ENCODE results near the gene FBXL15. TPM values are rescaled to one million over a fixed set of nuclear protein-coding genes. Genes with fewer than 3 reads are reported as not detected.

FBXL15 gene
- total and polyA plus RNA-seq, 4 donors = 10.0 to 35.2 (median 24.3) TPM

DNA sequence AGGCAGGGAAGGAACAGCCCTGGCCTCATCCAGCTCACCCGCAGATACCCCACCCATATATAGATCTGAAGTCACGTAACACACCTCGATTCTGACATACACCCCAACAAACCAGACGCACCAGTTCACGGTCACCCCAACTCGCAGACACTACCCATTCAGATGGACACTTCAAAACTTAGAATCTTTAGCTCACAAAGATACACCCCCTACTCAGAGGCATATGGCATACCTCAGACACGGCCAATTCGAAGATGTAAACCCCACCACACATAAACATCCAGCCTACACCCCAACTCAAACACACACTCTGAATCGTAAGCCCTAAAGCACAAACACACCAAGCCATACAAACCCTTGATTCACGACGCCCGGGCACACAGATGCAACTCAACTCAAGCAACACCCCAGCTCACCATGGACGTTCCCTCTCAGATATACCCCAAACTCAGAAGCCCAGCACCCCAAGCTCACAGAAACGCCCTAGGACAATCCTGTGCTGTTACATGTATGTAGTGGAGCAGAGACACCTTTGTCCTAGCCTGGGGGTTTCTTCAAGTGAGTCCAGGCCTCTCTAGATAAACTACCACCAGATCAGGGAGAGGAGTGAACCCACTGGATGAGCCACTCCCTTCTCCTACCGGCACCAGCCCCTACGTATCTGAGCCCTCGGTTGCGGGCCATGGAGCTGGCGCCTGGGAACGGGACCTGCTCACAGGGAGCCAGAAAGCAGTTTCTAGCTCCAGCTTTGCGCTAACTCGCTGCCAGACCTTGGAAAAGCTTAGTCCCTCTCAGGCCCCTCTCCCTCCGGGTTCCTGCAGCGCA is 10.8 kb upstream of the FBXL15 start:
- Histone ChIP-seq H3K4me3 (ENCODE audit: low read depth, low read length) (peak overlapping the region; percentile 51), H3K4me1 (ENCODE audit: control insufficient read depth, insufficient read depth, low read length) (peaks cover 66% of the 10 kb centered on the region), H3K27ac (ENCODE audit: low read depth, low read length) (peak overlapping the region; percentile 79), H3K27me3 (ENCODE audit: control insufficient read depth, insufficient read depth, low read length) (peaks cover 7% of the 10 kb centered on the region), H3K9me3 (ENCODE audit: control insufficient read depth, insufficient read depth, low read length) (no peaks in the 10 kb centered on the region), H3K36me3 (ENCODE audit: control insufficient read depth, insufficient read depth, low read length) (peaks cover 38% of the 10 kb centered on the region)
- DNase-seq (ENCODE audit: low read depth in 4 of 6, low spot score in 6 of 6) = no peak
- 23% methylated on average over 19 of the region's 24 CpGs for WGBS (ENCODE audit: insufficient coverage)

DNA sequence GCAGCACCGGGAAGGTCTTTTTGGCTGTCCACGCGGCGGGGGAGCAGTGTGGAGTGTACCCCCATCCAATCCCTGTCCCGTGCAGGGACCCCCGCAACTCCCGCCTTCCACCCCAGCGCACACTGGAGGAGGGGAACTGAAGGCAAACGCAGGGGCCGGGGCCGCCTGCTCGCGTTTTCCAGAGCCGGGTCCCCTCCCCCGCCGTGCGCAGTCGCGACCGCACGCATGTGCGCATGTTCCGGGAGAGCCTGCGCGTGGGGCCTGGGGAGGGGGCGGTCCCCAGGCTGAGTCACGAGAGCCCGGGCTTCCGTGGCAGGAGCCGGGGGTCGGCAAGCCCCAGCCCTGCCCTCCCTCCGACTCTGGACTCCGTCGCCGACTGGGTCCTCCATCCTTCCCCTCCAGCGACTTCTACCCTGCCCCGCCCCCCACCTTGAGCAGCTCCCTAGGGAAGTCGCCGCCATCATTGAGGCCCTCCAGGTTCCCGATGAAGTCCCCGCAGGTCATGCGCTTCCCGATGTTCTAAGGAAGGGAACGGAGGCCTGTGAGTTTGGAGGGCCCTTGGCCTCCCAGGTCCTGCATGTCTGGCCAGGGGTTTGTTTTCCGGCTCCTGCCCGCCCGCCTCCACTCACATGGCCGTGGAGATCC is 10.1 kb upstream of the FBXL15 start:
- peak in 2 of 6 donors; percentile 91 to 94 for DNase-seq (ENCODE audit: low read depth in 4 of 6, low spot score in 6 of 6)
- peaks cover 66% of the 10 kb centered on the region for H3K4me1 ChIP-seq (ENCODE audit: control insufficient read depth, insufficient read depth, low read length)
- H3K4me3 ChIP-seq (ENCODE audit: low read depth, low read length) = peak overlapping the region; percentile 51
- no peaks in the 10 kb centered on the region for H3K9me3 ChIP-seq (ENCODE audit: control insufficient read depth, insufficient read depth, low read length)
- peaks cover 34% of the 10 kb centered on the region for H3K36me3 ChIP-seq (ENCODE audit: control insufficient read depth, insufficient read depth, low read length)
- peak overlapping the region; percentile 79 for H3K27ac ChIP-seq (ENCODE audit: low read depth, low read length)
- WGBS (ENCODE audit: insufficient coverage) = 3% methylated on average over 39 of the region's 48 CpGs
- peaks cover 7% of the 10 kb centered on the region for H3K27me3 ChIP-seq (ENCODE audit: control insufficient read depth, insufficient read depth, low read length)

DNA sequence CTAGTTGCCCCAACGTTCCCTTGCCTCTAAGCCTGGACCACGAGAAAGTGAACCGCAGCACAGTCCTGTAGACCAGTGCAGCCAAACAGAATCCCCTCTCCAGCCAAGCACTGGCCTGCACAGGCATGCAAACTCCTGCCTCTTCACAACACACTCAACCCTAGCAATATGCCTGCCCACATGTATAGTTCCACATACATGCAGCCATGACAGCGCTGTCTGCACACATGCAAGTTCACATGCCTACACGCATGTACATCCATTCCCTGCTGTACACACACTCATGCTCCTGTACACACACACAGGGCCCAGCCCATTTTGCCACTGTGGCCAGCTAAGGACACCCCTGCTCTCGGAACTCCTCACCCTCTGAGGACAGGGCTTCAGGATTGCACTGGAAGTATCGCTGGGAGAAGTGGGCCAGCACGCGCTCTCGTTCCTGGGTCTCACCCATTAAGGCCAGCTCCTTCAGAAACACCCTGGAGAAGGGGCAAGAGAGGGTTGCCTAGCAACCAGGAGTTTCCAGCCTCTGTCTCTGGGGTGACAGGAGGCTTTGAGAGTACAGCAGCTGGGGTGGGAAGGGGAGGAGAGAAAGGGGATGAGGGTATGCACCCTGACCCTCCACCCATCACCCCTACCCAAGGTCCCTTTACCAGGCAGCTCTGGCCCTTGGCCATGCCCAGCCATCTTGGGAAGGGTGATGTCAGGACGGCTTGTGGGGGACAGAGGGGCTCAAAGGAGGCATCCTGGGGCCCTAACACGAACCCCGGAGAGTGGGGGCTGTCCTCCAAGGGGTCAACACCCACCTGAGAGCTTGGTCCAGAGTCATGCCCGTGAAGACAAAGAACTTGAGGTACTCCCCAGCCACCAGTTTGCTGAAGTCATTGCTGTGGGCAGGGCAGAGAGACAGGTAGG is 9.0 kb upstream of the FBXL15 start:
- Histone ChIP-seq H3K4me1 (ENCODE audit: control insufficient read depth, insufficient read depth, low read length) (peaks cover 71% of the 10 kb centered on the region), H3K27ac (ENCODE audit: low read depth, low read length) (no peak overlapping the region), H3K27me3 (ENCODE audit: control insufficient read depth, insufficient read depth, low read length) (peaks cover 7% of the 10 kb centered on the region), H3K36me3 (ENCODE audit: control insufficient read depth, insufficient read depth, low read length) (peaks cover 35% of the 10 kb centered on the region), H3K9me3 (ENCODE audit: control insufficient read depth, insufficient read depth, low read length) (no peaks in the 10 kb centered on the region), H3K4me3 (ENCODE audit: low read depth, low read length) (no peak overlapping the region)
- WGBS (ENCODE audit: insufficient coverage) = 65% methylated on average over 14 of the region's 14 CpGs
- no peak for DNase-seq (ENCODE audit: low read depth in 4 of 6, low spot score in 6 of 6)

DNA sequence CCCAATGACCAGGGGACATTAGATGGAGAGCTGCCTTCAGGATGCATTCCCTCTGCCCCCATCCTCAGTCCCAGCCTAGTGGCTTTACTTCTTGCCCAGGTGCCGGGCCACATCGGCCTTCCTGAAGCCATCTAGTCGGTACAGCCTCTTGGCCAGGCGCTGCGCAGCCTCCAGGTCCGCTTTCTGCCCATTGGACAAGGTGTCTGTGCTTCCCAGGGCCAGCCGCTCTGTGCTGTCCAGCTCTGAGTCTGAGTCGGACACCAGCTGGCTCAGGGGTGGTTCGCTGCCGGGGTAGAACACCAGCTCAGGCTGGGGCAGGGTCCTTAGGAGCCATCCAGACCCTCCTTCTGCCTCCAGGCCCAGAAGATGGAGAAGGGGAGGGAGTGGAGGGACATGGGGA is 8.3 kb upstream of the FBXL15 start:
- peaks cover 40% of the 10 kb centered on the region for H3K36me3 ChIP-seq (ENCODE audit: control insufficient read depth, insufficient read depth, low read length)
- no peak for DNase-seq (ENCODE audit: low read depth in 4 of 6, low spot score in 6 of 6)
- H3K9me3 ChIP-seq (ENCODE audit: control insufficient read depth, insufficient read depth, low read length) = no peaks in the 10 kb centered on the region
- 91% methylated on average over 8 of the region's 10 CpGs for whole genome bisulfite sequencing (ENCODE audit: insufficient coverage)
- H3K4me3 ChIP-seq (ENCODE audit: low read depth, low read length) = no peak overlapping the region
- H3K27me3 ChIP-seq (ENCODE audit: control insufficient read depth, insufficient read depth, low read length) = peaks cover 7% of the 10 kb centered on the region
- H3K4me1 ChIP-seq (ENCODE audit: control insufficient read depth, insufficient read depth, low read length) = peaks cover 73% of the 10 kb centered on the region
- H3K27ac ChIP-seq (ENCODE audit: low read depth, low read length) = peak overlapping the region; percentile 42

DNA sequence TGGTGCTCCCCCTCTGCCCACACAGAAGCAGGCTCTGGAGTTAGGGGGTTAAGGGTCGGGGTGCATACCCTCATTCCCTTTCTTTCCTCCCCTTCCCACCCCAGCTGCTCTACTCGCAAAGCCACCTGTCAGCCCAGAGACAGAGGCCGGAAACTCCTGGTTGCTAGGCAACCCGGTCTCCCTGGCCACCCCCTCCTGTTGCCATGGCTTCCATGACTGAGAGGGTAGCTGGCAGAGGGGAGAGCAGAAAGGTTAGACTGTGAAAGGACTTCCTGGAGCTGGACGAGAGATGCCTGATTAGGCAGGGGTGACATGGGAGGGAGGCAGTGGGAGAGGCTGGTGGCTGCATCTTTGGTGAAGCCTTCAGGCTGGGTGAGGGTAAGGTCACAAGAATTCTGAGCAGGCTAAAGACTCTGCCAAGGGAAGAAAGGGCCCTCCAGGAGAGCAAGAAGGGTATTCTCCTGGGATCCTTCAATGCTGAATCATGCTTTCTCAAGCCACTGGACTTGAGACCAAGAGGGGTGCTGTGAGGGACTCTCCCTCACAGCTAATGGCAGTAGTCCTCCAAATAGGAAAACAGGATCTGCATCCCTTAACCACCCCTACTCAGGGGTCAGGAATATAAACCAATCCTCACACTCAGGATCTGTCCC is 7.5 kb upstream of the FBXL15 start:
- no peak overlapping the region for H3K4me3 ChIP-seq (ENCODE audit: low read depth, low read length)
- DNase-seq (ENCODE audit: low read depth in 4 of 6, low spot score in 6 of 6) = peak in 2 of 6 donors; percentile 70 to 89
- H3K27me3 ChIP-seq (ENCODE audit: control insufficient read depth, insufficient read depth, low read length) = peaks cover 7% of the 10 kb centered on the region
- peak overlapping the region; percentile 42 for H3K27ac ChIP-seq (ENCODE audit: low read depth, low read length)
- peaks cover 70% of the 10 kb centered on the region for H3K4me1 ChIP-seq (ENCODE audit: control insufficient read depth, insufficient read depth, low read length)
- no peaks in the 10 kb centered on the region for H3K9me3 ChIP-seq (ENCODE audit: control insufficient read depth, insufficient read depth, low read length)
- H3K36me3 ChIP-seq (ENCODE audit: control insufficient read depth, insufficient read depth, low read length) = peaks cover 40% of the 10 kb centered on the region
- 2% methylated on average over 3 of the region's 5 CpGs for WGBS (ENCODE audit: insufficient coverage)

DNA sequence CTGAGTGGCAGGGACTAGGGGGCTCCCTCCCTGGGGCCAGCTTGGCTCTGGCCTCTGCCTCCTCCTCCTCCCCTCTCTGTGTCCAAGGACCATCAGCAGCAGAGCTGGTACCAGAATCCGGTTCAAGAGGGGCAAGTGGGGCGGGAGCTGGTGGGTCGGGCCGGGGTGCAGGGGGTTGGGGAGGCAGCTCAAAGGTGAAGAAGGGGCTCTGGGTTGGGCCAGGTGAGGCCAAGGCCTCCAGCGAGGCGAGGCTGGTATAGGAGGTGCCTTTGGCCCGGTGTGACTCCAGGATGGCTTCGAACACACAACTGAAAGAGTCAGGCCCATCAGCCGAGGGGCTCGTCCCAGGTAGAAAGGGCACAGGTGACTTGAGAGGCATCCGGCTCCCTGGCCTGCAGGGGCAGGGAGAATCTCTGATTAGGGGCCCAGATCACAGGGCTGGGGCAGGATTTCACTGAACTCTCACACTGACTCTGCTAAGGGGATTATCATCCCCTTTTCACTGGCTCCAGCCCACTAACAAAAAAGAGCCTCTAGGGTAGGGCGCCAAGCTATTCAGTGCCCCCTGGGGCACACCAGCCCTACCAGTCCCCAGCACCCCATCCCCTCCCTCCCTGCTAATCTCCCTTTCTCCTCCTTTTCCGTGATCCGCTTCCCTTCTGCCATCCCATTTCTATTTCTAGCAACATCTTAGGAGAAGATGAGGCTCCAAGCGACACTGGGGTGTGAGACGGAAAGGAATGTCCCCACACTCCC is 6.7 kb upstream of the FBXL15 start:
- no peak overlapping the region for H3K27ac ChIP-seq (ENCODE audit: low read depth, low read length)
- peaks cover 10% of the 10 kb centered on the region for H3K27me3 ChIP-seq (ENCODE audit: control insufficient read depth, insufficient read depth, low read length)
- no peak for DNase-seq (ENCODE audit: low read depth in 4 of 6, low spot score in 6 of 6)
- H3K4me3 ChIP-seq (ENCODE audit: low read depth, low read length) = no peak overlapping the region
- no peaks in the 10 kb centered on the region for H3K9me3 ChIP-seq (ENCODE audit: control insufficient read depth, insufficient read depth, low read length)
- H3K4me1 ChIP-seq (ENCODE audit: control insufficient read depth, insufficient read depth, low read length) = peaks cover 73% of the 10 kb centered on the region
- WGBS (ENCODE audit: insufficient coverage) = 75% methylated on average over 16 of the region's 16 CpGs
- H3K36me3 ChIP-seq (ENCODE audit: control insufficient read depth, insufficient read depth, low read length) = peaks cover 40% of the 10 kb centered on the region

DNA sequence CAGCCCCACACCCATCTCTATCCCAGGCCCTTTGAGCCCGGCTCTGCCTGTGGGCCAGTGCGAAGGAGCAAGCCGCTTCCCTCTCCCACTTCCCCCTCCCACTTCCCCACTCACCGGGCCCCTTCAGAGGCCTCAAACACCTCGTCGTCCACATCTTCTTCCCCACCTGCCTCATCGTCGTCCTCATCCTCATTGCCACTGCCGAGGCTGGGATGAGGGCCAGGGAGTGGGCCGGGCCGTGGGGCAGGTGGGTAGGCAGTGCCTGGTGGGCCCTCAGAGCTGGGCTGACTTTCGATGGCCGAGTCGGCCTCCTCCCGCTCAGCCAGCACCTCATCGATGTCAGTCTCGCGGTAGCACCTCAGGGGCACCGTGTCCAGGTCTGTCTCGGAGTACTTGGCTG is 5.9 kb upstream of the FBXL15 start:
- no peak for DNase-seq (ENCODE audit: low read depth in 4 of 6, low spot score in 6 of 6)
- Histone ChIP-seq H3K4me3 (ENCODE audit: low read depth, low read length) (no peak overlapping the region), H3K9me3 (ENCODE audit: control insufficient read depth, insufficient read depth, low read length) (no peaks in the 10 kb centered on the region), H3K27me3 (ENCODE audit: control insufficient read depth, insufficient read depth, low read length) (peaks cover 11% of the 10 kb centered on the region), H3K27ac (ENCODE audit: low read depth, low read length) (no peak overlapping the region), H3K36me3 (ENCODE audit: control insufficient read depth, insufficient read depth, low read length) (peaks cover 40% of the 10 kb centered on the region), H3K4me1 (ENCODE audit: control insufficient read depth, insufficient read depth, low read length) (peaks cover 74% of the 10 kb centered on the region)
- 52% methylated on average over 15 of the region's 20 CpGs for WGBS (ENCODE audit: insufficient coverage)

DNA sequence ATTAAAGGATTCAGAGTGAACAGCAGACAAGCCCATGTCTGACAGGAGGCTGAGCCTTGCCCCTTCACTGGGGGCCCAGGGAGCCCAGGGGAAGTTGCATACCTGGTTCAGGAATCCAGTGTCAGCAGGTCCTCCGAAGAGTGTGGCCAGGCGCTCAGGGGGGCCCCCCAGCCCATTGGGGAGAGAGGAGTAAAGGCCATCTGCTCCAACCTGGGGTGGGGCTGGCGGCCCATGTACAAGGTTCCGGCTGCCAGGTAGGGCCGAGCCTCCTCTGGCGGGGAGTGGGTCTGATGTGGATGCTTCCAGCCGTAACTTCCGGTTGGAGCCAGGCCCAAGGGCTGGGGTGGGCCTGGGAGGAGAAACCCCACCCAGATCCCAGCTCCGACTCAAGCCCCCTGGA is 4.4 kb upstream of the FBXL15 start:
- peaks cover 40% of the 10 kb centered on the region for H3K36me3 ChIP-seq (ENCODE audit: control insufficient read depth, insufficient read depth, low read length)
- 78% methylated on average over 7 of the region's 9 CpGs for WGBS (ENCODE audit: insufficient coverage)
- no peaks in the 10 kb centered on the region for H3K9me3 ChIP-seq (ENCODE audit: control insufficient read depth, insufficient read depth, low read length)
- peaks cover 70% of the 10 kb centered on the region for H3K4me1 ChIP-seq (ENCODE audit: control insufficient read depth, insufficient read depth, low read length)
- DNase-seq (ENCODE audit: low read depth in 4 of 6, low spot score in 6 of 6) = no peak
- H3K27me3 ChIP-seq (ENCODE audit: control insufficient read depth, insufficient read depth, low read length) = peaks cover 3% of the 10 kb centered on the region
- no peak overlapping the region for H3K27ac ChIP-seq (ENCODE audit: low read depth, low read length)
- H3K4me3 ChIP-seq (ENCODE audit: low read depth, low read length) = no peak overlapping the region

All from spinal cord (tissue), 10 donors.